Measurements from ENCODE around the gene INPP4B. TPM values are rescaled to one million over a fixed set of nuclear protein-coding genes. Genes with fewer than 3 reads are reported as not detected.

The INPP4B gene
- total RNA-seq, 1 donor from 2014 or later: 39.4 TPM

- DNase-seq: no peak
These were observed 120.2 kb downstream of the INPP4B start for GRCh38 chr4:142725886-142726285.

GRCh38 chr4:142721187-142721586 is 124.9 kb downstream of the INPP4B start:
- peak; percentile 7 for DNase-seq

GRCh38 chr4:142719854-142720541 is 126.1 kb downstream of the INPP4B start:
- peak; percentile 27 for DNase-seq

GRCh38 chr4:142718981-142719380 is 127.1 kb downstream of the INPP4B start:
- DNase-seq: no peak

- DNase-seq: no peak
These were observed 130.4 kb downstream of the INPP4B start for GRCh38 chr4:142715727-142716126.

- DNase-seq: no peak
These were observed 132.6 kb downstream of the INPP4B start for GRCh38 chr4:142713282-142714030.

- DNase-seq: no peak
These were observed 137.9 kb downstream of the INPP4B start for GRCh38 chr4:142708231-142708630.

GRCh38 chr4:142707401-142707800 is 138.7 kb downstream of the INPP4B start:
- DNase-seq: no peak

GRCh38 chr4:142706381-142706780 is 139.7 kb downstream of the INPP4B start:
- DNase-seq: no peak

- DNase-seq: no peak
These were observed 140.3 kb downstream of the INPP4B start for GRCh38 chr4:142705820-142706219.

- DNase-seq: no peak
These were observed 142.3 kb downstream of the INPP4B start for GRCh38 chr4:142703694-142704309.

GRCh38 chr4:142701017-142701416 is 145.1 kb downstream of the INPP4B start:
- DNase-seq: no peak

GRCh38 chr4:142700531-142700930 is 145.6 kb downstream of the INPP4B start:
- DNase-seq: no peak

- DNase-seq: no peak
These were observed 147.5 kb downstream of the INPP4B start for GRCh38 chr4:142698552-142698951.

GRCh38 chr4:142697928-142698327 is 148.2 kb downstream of the INPP4B start:
- no peak for DNase-seq

GRCh38 chr4:142697320-142697719 is 148.8 kb downstream of the INPP4B start:
- no peak for DNase-seq

GRCh38 chr4:142696334-142697122 is 149.6 kb downstream of the INPP4B start:
- DNase-seq: no peak

GRCh38 chr4:142690406-142691163 is 155.5 kb downstream of the INPP4B start:
- no peak for DNase-seq

GRCh38 chr4:142687547-142688275 is 158.4 kb downstream of the INPP4B start:
- no peak for DNase-seq

- no peak for DNase-seq
These were observed 160.0 kb downstream of the INPP4B start for GRCh38 chr4:142686081-142686480.

- no peak for DNase-seq
These were observed 162.1 kb downstream of the INPP4B start for GRCh38 chr4:142683997-142684396.

All from tongue (tissue), 2 donors.